HepG2 (cell line): ENCODE results near the gene IFIT1. TPM values are rescaled to one million over a fixed set of nuclear protein-coding genes. Genes with fewer than 3 reads are reported as not detected.
A peak's percentile ranks its signal among the peaks of the same experiment; 100 is the strongest.

Experiments
- ARID4A ChIP-seq: sonication (generic); formaldehyde crosslinking; IDR thresholded peaks from 2 replicates; pipeline ENCODE4 v1.5.0; 2020; ENCODE audit warnings: mild to moderate bottlenecking, missing genetic modification reagents, borderline replicate concordance
- DNMT3B ChIP-seq: conservative IDR thresholded peaks from 2 replicates; pipeline ENCODE4 v1.6.1; 2016; ENCODE audit warnings: missing biosample characterization, control low read depth
- EHMT2 ChIP-seq: fragments of 200-600 bp; sonication (generic); IDR thresholded peaks from 2 replicates; pipeline ENCODE4 v1.7.0; 2017; ENCODE audit warnings: antibody characterized with exemption, low read depth, low read length, borderline replicate concordance
- JUNB ChIP-seq: sonication (generic); formaldehyde crosslinking; IDR thresholded peaks from 2 replicates; pipeline ENCODE4 v1.8.0; 2022; ENCODE audit warnings: missing genetic modification reagents, mild to moderate bottlenecking, borderline replicate concordance
- MAX ChIP-seq: IDR thresholded peaks from 2 replicates; pipeline ENCODE4 v1.6.1; 2012; ENCODE audit warnings: inconsistent platforms
- NFYB ChIP-seq: sonication (generic); formaldehyde crosslinking; IDR thresholded peaks from 2 replicates; pipeline ENCODE4 v1.4.0; 2020; ENCODE audit warnings: missing genetic modification reagents
- SAP130 ChIP-seq: IDR thresholded peaks from 2 replicates; pipeline ENCODE4 v1.6.1; 2016; ENCODE audit warnings: low read depth
- SOX6 ChIP-seq, 2 experiments: fragments of 450-650 bp in 1 of 2; sonication (generic) in 1 of 2; formaldehyde crosslinking in 1 of 2; IDR thresholded peaks; 2 replicates each; pipeline versions ENCODE4 v1.4.0 to v1.6.1; 2017 to 2020; ENCODE audit warnings: antibody characterized with exemption in 1 of 2, mild to moderate bottlenecking in 1 of 2, missing genetic modification reagents in 1 of 2
- TFDP2 ChIP-seq: sonication (generic); formaldehyde crosslinking; IDR thresholded peaks from 2 replicates; pipeline ENCODE4 v1.4.0; 2020; ENCODE audit warnings: missing genetic modification reagents
- UBTF ChIP-seq: sonication (generic); formaldehyde crosslinking; IDR thresholded peaks from 2 replicates; pipeline ENCODE4 v1.4.0; 2020; ENCODE audit warnings: mild to moderate bottlenecking, missing genetic modification reagents
- ZBED4 ChIP-seq: sonication (generic); formaldehyde crosslinking; IDR thresholded peaks from 2 replicates; pipeline ENCODE4 v1.4.0; 2020; ENCODE audit warnings: missing genetic modification reagents, borderline replicate concordance
- polyA plus RNA-seq, 8 experiments: library from polyadenylated mRNA; depleted of rRNA in 3 of 8; stranded (reverse) in 7 of 8; unstranded in 1 of 8; fragments of >200 nt; fragmentation: Illumina TruSeq in 4 of 8; extraction: Trizol in 4 of 8; gene quantifications; 2 replicates each; pipeline versions ENCODE4 v1.2.1 to v1.2.3, GENCODE V29; 2011 to 2016; ENCODE audit warnings: low read depth in 4 of 8, missing spikeins in 1 of 8, mixed read lengths in 1 of 8; ENCODE audit not compliant: insufficient read depth in 1 of 8
- total RNA-seq, 5 experiments: library from RNA; depleted of rRNA; stranded (reverse); fragments of >200 nt; fragmentation: Illumina TruSeq; extraction: Trizol; gene quantifications; 2 replicates each; pipeline ENCODE4 v1.2.3, GENCODE V29; 2016; ENCODE audit warnings: low read depth in 1 of 5

The IFIT1 gene
- total and polyA plus RNA-seq, 2 of the 13 experiments (the other 11 are each of a cell fraction or from before 2014, with no cell fraction given): 1.5 to 5.5 TPM

GRCh38 chr10:89351780-89352597 lies 40.4 kb upstream of the IFIT1 start (continued):
- TF ChIP-seq ZBED4 (CRISPR knock-in tag) (peak; percentile 32; the same call in 1 of the 2 replicates), EHMT2 (peak; percentile 71; the same call in 1 of the 2 replicates), SAP130 (peak; percentile 40), NFYB (peak; percentile 50), DNMT3B (CRISPR knock-in tag) (0 out of 2 replicates have a peak, but pooled peaks have one; percentile 37), ARID4A (peak; percentile 18; the same call in 1 of the 2 replicates), TFDP2 (CRISPR knock-in tag) (no peak), MAX (peak; percentile 41; the same call in 1 of the 2 replicates), UBTF (CRISPR knock-in tag) (no peak), SOX6 (IDR thresholded peaks at IDR 0.05) (no peak), SOX6 (CRISPR knock-in tag; IDR thresholded peaks at IDR 0.05) (peak; percentile 65), JUNB (no peak)
- TF ChIP-seq, all 625 proteins: peak for 29
